H1 (cell line): Measurements from ENCODE around the gene CTNND2. TPM values are rescaled to one million over a fixed set of nuclear protein-coding genes. Genes with fewer than 3 reads are reported as not detected.

Experiments used
- CTCF ChIA-PET: fragments of 300-600 bp; sonication (Branson Sonifier 250); formaldehyde crosslinking; loops from one replicate; lab custom pipeline; 2021; ENCODE audit not compliant: partially characterized antibody; lab: Charles Lee
- POLR2A ChIA-PET: fragments of 300-600 bp; sonication (Branson Sonifier 250); formaldehyde crosslinking; loops from one replicate; lab custom pipeline; 2021; ENCODE audit warnings: inconsistent platforms; ENCODE audit not compliant: partially characterized antibody; lab: Charles Lee
- DNase-seq, 2 experiments: peaks; one replicate each; pipeline versions ENCODE4 v3.0.0 to v3.0.0-alpha.2; 2010 to 2022; ENCODE audit warnings: low spot score in 2 of 2, low read depth in 1 of 2, mixed read lengths in 1 of 2
- FAIRE-seq: peaks from 2 replicates; lab custom pipeline; 2011; peaks lifted over from hg19 to GRCh38; lab: Jason Lieb, UNC
- H2AFZ ChIP-seq: 2 replicates; pipeline ENCODE4 v1.8.1; 2012; ENCODE audit warnings: low read length, inconsistent platforms
- H2AK5ac ChIP-seq: 2 replicates; pipeline ENCODE4 v1.6.1; 2013; ENCODE audit warnings: low read depth, low read length
- H2BK120ac ChIP-seq: replicated peaks from 2 replicates; pipeline ENCODE3; 2013; ENCODE audit warnings: low read depth, low read length, inconsistent platforms
- H2BK12ac ChIP-seq: 2 replicates; pipeline ENCODE4 v1.6.1; 2013; ENCODE audit warnings: low read depth, low read length
- H2BK15ac ChIP-seq: 2 replicates; pipeline ENCODE4 v1.6.1; 2013; ENCODE audit warnings: low read length
- H2BK20ac ChIP-seq: 2 replicates; pipeline ENCODE4 v1.6.1; 2013; ENCODE audit warnings: low read length
- H2BK5ac ChIP-seq: 2 replicates; pipeline ENCODE4 v1.6.1; 2013; ENCODE audit warnings: low read depth, low read length
- H3K14ac ChIP-seq: 2 replicates; pipeline ENCODE4 v1.6.1; 2013; ENCODE audit warnings: inconsistent platforms; ENCODE audit not compliant: insufficient read length
- H3K18ac ChIP-seq: 2 replicates; pipeline ENCODE4 v1.6.1; 2013; ENCODE audit warnings: low read length; ENCODE audit errors: extremely low read depth
- H3K23ac ChIP-seq: 2 replicates; pipeline ENCODE4 v1.6.1; 2013; ENCODE audit warnings: inconsistent platforms; ENCODE audit not compliant: insufficient read length
- H3K23me2 ChIP-seq: 2 replicates; pipeline ENCODE4 v1.6.1; 2013; ENCODE audit warnings: low read depth, low read length
- H3K27ac ChIP-seq: 2 replicates; pipeline ENCODE4 v1.6.1; 2011; ENCODE audit warnings: low read depth, low read length, inconsistent platforms
- H3K27me3 ChIP-seq, 4 experiments: replicated peaks in 1 of 4; 1 replicate in 1 of 4; 2 replicates in 3 of 4; pipeline versions ENCODE4 v1.6.1 to v1.8.1; 2011 to 2013; ENCODE audit warnings: low read length in 3 of 4, mild to moderate bottlenecking in 3 of 4, inconsistent platforms in 2 of 4, mixed read lengths in 2 of 4, moderate library complexity in 1 of 4; ENCODE audit not compliant: control insufficient read depth in 3 of 4, insufficient read depth in 3 of 4; ENCODE audit errors: extremely low read depth in 1 of 4
- H3K36me3 ChIP-seq, 4 experiments: 2 replicates each; pipeline versions ENCODE4 v1.6.1 to v1.8.1; 2011 to 2013; ENCODE audit warnings: mild to moderate bottlenecking in 4 of 4, low read length in 3 of 4, moderate library complexity in 2 of 4, control low read depth in 1 of 4, inconsistent platforms in 1 of 4; ENCODE audit not compliant: insufficient read depth in 4 of 4, control insufficient read depth in 2 of 4
- H3K4ac ChIP-seq: replicated peaks from 2 replicates; pipeline ENCODE3; 2013; ENCODE audit warnings: low read length, low read depth, mixed read lengths, inconsistent platforms; ENCODE audit not compliant: insufficient read length
- H3K4me1 ChIP-seq, 4 experiments: replicated peaks in 1 of 4; 1 replicate in 1 of 4; 2 replicates in 3 of 4; pipeline versions ENCODE4 v1.6.1 to v1.8.1; 2011 to 2013; ENCODE audit warnings: low read length in 3 of 4, inconsistent platforms in 2 of 4, mixed read lengths in 1 of 4; ENCODE audit not compliant: insufficient read depth in 4 of 4, control insufficient read depth in 3 of 4
- H3K4me2 ChIP-seq, 2 experiments: 2 replicates each; pipeline versions ENCODE4 v1.6.1 to v1.8.1; 2011 to 2013; ENCODE audit warnings: low read depth in 2 of 2, low read length in 2 of 2, control low read depth in 1 of 2, inconsistent platforms in 1 of 2, mild to moderate bottlenecking in 1 of 2; ENCODE audit not compliant: insufficient read depth in 1 of 2
- H3K4me3 ChIP-seq, 4 experiments: fragments of 200-600, 300-600 bp in 1 of 4; sonication (generic), shearing (Covaris generic), sonication (Bioruptor Twin) in 1 of 4; 2 replicates each; pipeline versions ENCODE4 v1.5.1 to v1.8.1; 2011 to 2016; ENCODE audit warnings: low read length in 4 of 4, low read depth in 3 of 4, control low read depth in 2 of 4, inconsistent platforms in 2 of 4, mild to moderate bottlenecking in 2 of 4, mixed read lengths in 1 of 4, moderate library complexity in 1 of 4; ENCODE audit not compliant: insufficient read depth in 2 of 4; ENCODE audit errors: extremely low read depth in 1 of 4
- H3K56ac ChIP-seq: replicated peaks from 2 replicates; pipeline ENCODE3; 2013; ENCODE audit warnings: low read depth, mild to moderate bottlenecking, mixed read lengths, low read length, inconsistent platforms; ENCODE audit not compliant: insufficient read length
- H3K79me1 ChIP-seq: 2 replicates; pipeline ENCODE4 v1.6.1; 2013; ENCODE audit warnings: low read depth, low read length, control low read depth
- H3K79me2 ChIP-seq, 2 experiments: 2 replicates each; pipeline versions ENCODE4 v1.6.1 to v1.8.1; 2012 to 2013; ENCODE audit warnings: low read length in 2 of 2, mild to moderate bottlenecking in 2 of 2, inconsistent platforms in 1 of 2; ENCODE audit not compliant: insufficient read depth in 2 of 2, control insufficient read depth in 1 of 2
- H3K9ac ChIP-seq, 4 experiments: replicated peaks in 1 of 4; 1 replicate in 1 of 4; 2 replicates in 3 of 4; pipeline versions ENCODE4 v1.6.1 to v1.8.1; 2011 to 2013; ENCODE audit warnings: low read depth in 3 of 4, low read length in 3 of 4, control low read depth in 2 of 4, mild to moderate bottlenecking in 2 of 4, moderate library complexity in 2 of 4, inconsistent platforms in 1 of 4; ENCODE audit errors: extremely low read depth in 1 of 4
- H3K9me3 ChIP-seq, 2 experiments: 2 replicates each; pipeline versions ENCODE4 v1.6.1 to v1.8.1; 2012 to 2013; ENCODE audit warnings: mild to moderate bottlenecking in 2 of 2, moderate library complexity in 2 of 2, control low read depth in 1 of 2, inconsistent platforms in 1 of 2, low read depth in 1 of 2, low read length in 1 of 2, mixed read lengths in 1 of 2; ENCODE audit not compliant: insufficient read depth in 2 of 2
- H4K20me1 ChIP-seq, 2 experiments: replicated peaks in 1 of 2; 2 replicates each; pipeline versions ENCODE3 to v1.8.1; 2011 to 2013; ENCODE audit warnings: inconsistent platforms in 2 of 2, low read length in 2 of 2, mild to moderate bottlenecking in 1 of 2; ENCODE audit not compliant: insufficient read depth in 2 of 2, control insufficient read depth in 1 of 2
- H4K5ac ChIP-seq: 2 replicates; pipeline ENCODE4 v1.6.1; 2013; ENCODE audit warnings: low read length, low read depth, mixed read lengths, inconsistent platforms; ENCODE audit not compliant: insufficient read length
- H4K8ac ChIP-seq: 2 replicates; pipeline ENCODE4 v1.8.0; 2013; ENCODE audit warnings: mild to moderate bottlenecking, moderate library complexity, low read length, inconsistent platforms; ENCODE audit not compliant: insufficient read depth; ENCODE audit errors: extremely low read depth
- H4K91ac ChIP-seq: replicated peaks from 2 replicates; pipeline ENCODE3; 2013; ENCODE audit warnings: low read length, mixed read lengths, inconsistent platforms; ENCODE audit not compliant: insufficient read length
- CTCF ChIP-seq, 3 experiments: IDR thresholded peaks; 1 replicate in 2 of 3; 2 replicates in 1 of 3; pipeline versions ENCODE4 v1.5.1 to v1.6.1; 2011; ENCODE audit warnings: low read length in 3 of 3, mild to moderate bottlenecking in 3 of 3, inconsistent platforms in 2 of 3, low read depth in 1 of 3, moderate library complexity in 1 of 3; ENCODE audit not compliant: insufficient read depth in 1 of 3; ENCODE audit errors: control extremely low read depth in 1 of 3
- MAX ChIP-seq: IDR thresholded peaks from 2 replicates; pipeline ENCODE4 v1.6.1; 2012; ENCODE audit warnings: inconsistent platforms
- NANOG ChIP-seq: IDR thresholded peaks from 2 replicates; pipeline ENCODE4 v1.6.1; 2011; ENCODE audit warnings: low read length, low read depth, mild to moderate bottlenecking, inconsistent platforms; ENCODE audit not compliant: insufficient read depth, poor library complexity, severe bottlenecking
- RAD21 ChIP-seq, 2 experiments: IDR thresholded peaks in 1 of 2; conservative IDR thresholded peaks in 1 of 2; 2 replicates each; pipeline ENCODE4 v1.6.1; 2011; ENCODE audit warnings: low read depth in 2 of 2, low read length in 2 of 2, improper control_type of control experiment in 1 of 2, inconsistent platforms in 1 of 2, mild to moderate bottlenecking in 1 of 2, moderate library complexity in 1 of 2
- RFX5 ChIP-seq: IDR thresholded peaks from 2 replicates; pipeline ENCODE4 v1.6.1; 2011; ENCODE audit warnings: low read depth, low read length, improper control_type of control experiment, borderline replicate concordance
- SIRT6 ChIP-seq: IDR thresholded peaks from one replicate; pipeline ENCODE4 v1.7.1; 2012; ENCODE audit warnings: low read length, inconsistent platforms
- SP2 ChIP-seq: IDR thresholded peaks from 2 replicates; pipeline ENCODE4 v1.6.1; 2012; ENCODE audit warnings: mild to moderate bottlenecking, low read length, inconsistent platforms
- WGBS, 2 experiments: shearing (Covaris generic) in 1 of 2; methylation state at CpG; one replicate each; pipeline versions ENCODE4 v1.1.6 to v1.1.7; 2013 to 2015; ENCODE audit warnings: low lambda C conversion rate in 2 of 2, mixed read lengths in 2 of 2, inconsistent platforms in 1 of 2, low coverage in 1 of 2, missing lambda C conversion rate in 1 of 2; ENCODE audit not compliant: insufficient replicate concordance in 2 of 2, insufficient coverage in 1 of 2, insufficient read length in 1 of 2; ENCODE audit errors: extremely low coverage in 1 of 2, missing lambda C conversion rate in 1 of 2; 5-methylcytosine and 5-hydroxymethylcytosine counted together
- polyA plus RNA-seq, 7 experiments: library from polyadenylated mRNA; depleted of rRNA in 3 of 7; stranded (reverse) in 5 of 7; unstranded in 2 of 7; fragments of >200 nt in 5 of 7; fragments of 200-250 nt in 2 of 7; gene quantifications; 1 replicate in 5 of 7; 2 replicates in 1 of 7; 4 replicates in 1 of 7; pipeline versions ENCODE4 v1.2.1 to v1.2.3, GENCODE V29; 2011 to 2013; ENCODE audit warnings: missing spikeins in 2 of 7, mixed read lengths in 2 of 7
- total RNA-seq: library from RNA; stranded (reverse); fragmentation: NEBNext Ultra II Directional; extraction: Animal tissue kit (Norgen Biotek cat#: 25700); gene quantifications from 2 replicates; pipeline ENCODE4 v1.2.1, GENCODE V29; 2021
- TF ChIP-seq, protein P1 (sequence below): IDR thresholded peaks from 2 replicates; pipeline ENCODE4 v1.6.1; 2011; ENCODE audit warnings: low read length, improper control_type of control experiment

The CTNND2 gene
- total and polyA plus RNA-seq, 2 of the 8 experiments (the other 6 are each of a cell fraction or from before 2014, with no cell fraction given) = 7.4 to 14.2 TPM

DNA sequence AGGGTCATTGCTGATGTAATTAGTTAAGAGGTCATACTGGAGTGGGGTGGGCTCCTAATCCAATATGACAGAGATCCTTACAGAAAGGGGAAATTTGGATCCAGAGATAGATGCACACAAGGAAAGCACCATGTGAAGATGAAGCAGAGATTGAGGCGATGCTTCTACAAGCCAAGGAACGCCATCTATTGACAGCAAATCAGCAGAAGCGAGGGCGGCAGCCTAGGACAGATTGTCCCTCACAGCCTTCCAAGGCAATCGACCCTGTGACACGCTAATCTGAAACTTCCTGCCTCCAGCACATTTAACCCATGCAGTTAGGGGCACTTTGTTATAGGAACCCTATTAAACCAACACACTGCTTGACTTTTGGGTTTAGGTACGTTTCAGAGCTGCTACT lies 858.1 kb downstream of the CTNND2 start:
- Histone ChIP-seq H2AK5ac (no peak overlapping the region), H3K4me3 (no peak overlapping the region), H3K23me2 (no peaks in the 10 kb centered on the region), H3K18ac (no peak overlapping the region), H2BK120ac (no peak overlapping the region), H3K4me2 (no peak overlapping the region), H3K4ac (no peak overlapping the region), H3K56ac (no peak overlapping the region), H2BK15ac (no peak overlapping the region), H2BK5ac (no peak overlapping the region), H4K8ac (no peak overlapping the region), H4K5ac (no peak overlapping the region), H3K36me3 (no peaks in the 10 kb centered on the region), H3K9ac (no peak overlapping the region), H3K9me3 (no peaks in the 10 kb centered on the region), H2BK20ac (no peak overlapping the region), H3K27ac (no peak overlapping the region), H3K79me2 (no peaks in the 10 kb centered on the region), H3K79me1 (no peaks in the 10 kb centered on the region; the same call in 1 of the 2 replicates), H2BK12ac (no peak overlapping the region), H3K14ac (no peak overlapping the region), H3K4me1 (peaks cover 0 to 3% (median 0%) of the 10 kb centered on the region in 4 experiments; a peak in 1 of 7 replicates), H2AFZ (0 out of 2 replicates have a peak overlapping the region, but pooled peaks have one; percentile 15), H4K91ac (no peak overlapping the region), H4K20me1 (no peaks in the 10 kb centered on the region), H3K23ac (no peak overlapping the region), H3K27me3 (no peaks in the 10 kb centered on the region)
- CTCF ChIA-PET = interaction anchor here (0.6 to 3.1 kb wide), 8 partner anchors 8 to 61 kb away, joined by 3 to 17 read pairs (median 4); no protein-coding TSS in a partner anchor
- peak in 1 of 2 experiments; percentile 50 for DNase-seq
- FAIRE-seq = peak; percentile 72
- TF ChIP-seq, protein P1, sequence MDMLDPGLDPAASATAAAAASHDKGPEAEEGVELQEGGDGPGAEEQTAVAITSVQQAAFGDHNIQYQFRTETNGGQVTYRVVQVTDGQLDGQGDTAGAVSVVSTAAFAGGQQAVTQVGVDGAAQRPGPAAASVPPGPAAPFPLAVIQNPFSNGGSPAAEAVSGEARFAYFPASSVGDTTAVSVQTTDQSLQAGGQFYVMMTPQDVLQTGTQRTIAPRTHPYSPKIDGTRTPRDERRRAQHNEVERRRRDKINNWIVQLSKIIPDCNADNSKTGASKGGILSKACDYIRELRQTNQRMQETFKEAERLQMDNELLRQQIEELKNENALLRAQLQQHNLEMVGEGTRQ = no peak
- TF ChIP-seq SIRT6 (no peak), CTCF (IDR thresholded peaks at IDR 0.05; ENCODE audit: control extremely low read depth in 1 of 3, insufficient read depth in 1 of 3, low read depth in 1 of 3, low read length in 3 of 3) (peak; percentile 27 to 52 (median 48)), RFX5 (no peak), SP2 (no peak), RAD21 (IDR thresholded peaks at IDR 0.05 in 1 of 2, conservative IDR thresholded peaks at IDR 0.05 in 1 of 2; ENCODE audit: low read depth in 2 of 2, low read length in 2 of 2) (peak; percentile 59 to 64; a peak in 3 of 4 replicates), NANOG (no peak), MAX (no peak)
- POLR2A ChIA-PET = no interaction called here
- WGBS, 2 experiments = 75% methylated on average over 7 of the region's 7 CpGs; no CpG with 5 or more reads in 1 of the 2 experiments
